Measurements from ENCODE around the gene RTTN.

Gene RTTN

DNA sequence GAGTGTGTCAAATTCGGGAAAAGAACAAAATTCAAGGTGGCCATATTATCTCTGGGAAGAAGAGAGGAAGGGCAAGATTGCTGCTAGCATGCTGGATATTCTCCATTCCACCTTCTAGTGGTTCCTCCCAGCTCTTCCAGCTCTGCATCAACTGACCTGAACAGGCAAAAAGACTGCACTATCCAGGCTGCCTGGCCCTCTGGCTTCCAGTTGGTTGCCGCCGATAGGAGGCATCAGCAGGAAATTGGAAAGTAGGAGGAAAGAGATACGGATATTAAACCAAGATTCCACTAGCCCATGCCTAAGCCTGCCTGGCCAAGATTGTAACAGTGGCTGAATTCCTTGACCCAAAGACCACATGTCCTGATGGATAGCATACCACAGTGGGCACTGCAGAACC, 1.7 kb upstream of the RTTN start:
- no peak for DNase-seq (ENCODE audit: low spot score)

DNA sequence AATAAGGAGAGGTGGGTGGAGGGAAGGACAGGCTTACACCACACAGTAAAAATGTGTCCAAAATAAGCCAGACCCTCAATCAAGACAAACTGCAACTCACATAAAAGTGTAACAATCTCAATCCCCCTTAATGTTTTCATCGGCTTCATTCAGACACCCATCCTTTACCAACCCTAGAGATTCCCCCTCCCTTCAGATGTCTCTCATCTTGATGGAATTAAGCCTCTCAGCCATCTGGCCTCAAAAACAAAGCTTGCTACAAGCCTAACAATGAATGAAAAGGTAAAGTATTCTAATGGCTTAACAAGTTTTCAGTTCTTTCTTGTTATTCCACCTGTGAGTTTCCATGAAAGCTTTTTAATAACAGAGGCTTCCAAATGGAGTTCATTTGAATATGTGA, 5.2 kb downstream of the RTTN start:
- no peak for DNase-seq (ENCODE audit: low spot score)

DNA sequence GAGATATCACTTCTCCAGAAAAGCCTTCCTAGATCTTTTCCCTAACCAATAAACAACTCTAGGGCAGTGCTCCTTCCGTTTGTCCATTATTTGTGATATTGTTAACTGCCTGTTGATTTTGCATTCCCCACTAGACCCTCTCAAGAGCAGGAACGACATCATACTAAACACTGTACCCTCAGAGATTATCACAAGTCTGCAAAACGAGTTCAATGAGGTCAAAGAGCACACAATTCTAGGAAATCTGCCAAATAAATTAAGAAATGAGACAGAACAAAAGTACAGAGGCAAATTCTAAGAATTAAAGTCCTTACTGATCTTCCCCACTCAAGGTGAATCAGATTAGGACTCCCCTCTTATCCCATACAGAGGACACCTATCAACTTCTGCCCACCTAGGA, 7.6 kb downstream of the RTTN start:
- no peak for DNase-seq (ENCODE audit: low spot score)

DNA sequence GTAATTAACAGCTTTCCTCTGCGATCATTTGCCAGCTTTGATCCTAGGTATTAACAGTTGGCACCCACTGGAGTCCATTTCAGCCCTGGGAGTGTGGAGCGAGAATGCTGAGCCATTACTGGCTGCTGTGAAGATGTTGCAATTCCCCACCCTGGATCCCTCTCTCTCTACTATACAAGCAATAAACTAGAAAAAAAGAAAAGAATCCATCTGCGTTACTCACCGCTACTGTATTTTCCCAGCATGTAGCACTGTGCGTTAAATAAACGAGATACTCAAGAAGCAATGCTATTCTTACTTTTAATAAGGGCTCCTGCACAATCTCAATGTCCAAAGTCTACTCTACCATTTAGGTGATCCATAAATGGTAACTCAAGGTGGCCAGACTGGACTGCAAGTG, 8.5 kb downstream of the RTTN start:
- no peak for DNase-seq (ENCODE audit: low spot score)

DNA sequence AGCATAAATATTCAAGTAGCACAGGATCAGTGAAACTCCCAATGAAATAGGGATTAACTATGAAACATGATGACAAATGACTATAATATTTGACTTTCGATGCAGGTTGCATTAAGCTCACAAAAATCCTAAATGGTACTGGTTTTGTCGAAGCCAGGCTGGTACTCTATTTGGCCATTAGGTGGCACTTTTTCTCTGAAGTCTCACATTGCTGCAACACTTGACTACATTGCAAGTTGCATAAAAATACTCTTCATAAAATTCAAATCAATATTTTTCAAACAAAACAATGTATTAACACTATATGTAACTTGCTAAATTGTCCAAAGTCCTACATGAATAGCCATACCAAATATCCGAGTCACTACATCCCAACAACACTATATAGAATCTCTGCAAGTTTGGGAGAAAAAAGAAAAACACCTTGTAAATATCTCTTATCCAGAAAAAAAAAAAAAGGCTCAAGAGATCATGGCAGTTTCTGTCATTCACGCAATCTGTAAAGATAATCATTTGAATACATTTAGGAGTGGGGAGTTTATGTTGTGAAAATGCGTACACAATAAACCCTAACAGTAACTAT, 9.5 kb downstream of the RTTN start:
- DNase-seq (ENCODE audit: low spot score) = peak; percentile 65

DNA sequence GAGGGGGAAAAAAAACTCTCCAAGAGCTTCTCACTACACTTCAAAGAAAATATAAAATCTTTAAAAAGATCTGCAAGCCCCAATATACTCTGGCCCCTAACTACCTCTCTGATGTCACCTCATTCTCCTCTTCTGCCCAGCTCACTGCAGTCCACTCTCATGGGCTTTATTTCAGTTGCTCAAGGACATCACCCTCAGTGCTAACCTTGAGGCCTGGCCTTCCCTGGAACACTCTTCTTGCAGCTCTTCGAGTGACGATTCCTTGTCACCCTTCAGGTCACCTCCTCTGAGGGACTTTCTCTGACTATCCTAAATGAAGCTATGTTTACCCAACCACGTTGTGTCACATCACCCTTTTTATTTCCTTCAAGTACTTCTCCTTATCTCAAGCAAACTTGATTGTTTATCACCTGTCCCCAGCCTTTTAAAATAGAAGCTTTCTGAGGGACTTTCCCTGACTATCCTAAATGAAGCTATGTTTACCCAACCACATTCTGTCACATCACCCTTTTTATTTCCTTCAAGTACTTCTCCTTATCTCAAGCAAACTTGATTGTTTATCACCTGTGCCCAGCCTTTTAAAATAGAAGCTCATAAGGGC, 10.4 kb downstream of the RTTN start:
- no peak for DNase-seq (ENCODE audit: low spot score)

DNA sequence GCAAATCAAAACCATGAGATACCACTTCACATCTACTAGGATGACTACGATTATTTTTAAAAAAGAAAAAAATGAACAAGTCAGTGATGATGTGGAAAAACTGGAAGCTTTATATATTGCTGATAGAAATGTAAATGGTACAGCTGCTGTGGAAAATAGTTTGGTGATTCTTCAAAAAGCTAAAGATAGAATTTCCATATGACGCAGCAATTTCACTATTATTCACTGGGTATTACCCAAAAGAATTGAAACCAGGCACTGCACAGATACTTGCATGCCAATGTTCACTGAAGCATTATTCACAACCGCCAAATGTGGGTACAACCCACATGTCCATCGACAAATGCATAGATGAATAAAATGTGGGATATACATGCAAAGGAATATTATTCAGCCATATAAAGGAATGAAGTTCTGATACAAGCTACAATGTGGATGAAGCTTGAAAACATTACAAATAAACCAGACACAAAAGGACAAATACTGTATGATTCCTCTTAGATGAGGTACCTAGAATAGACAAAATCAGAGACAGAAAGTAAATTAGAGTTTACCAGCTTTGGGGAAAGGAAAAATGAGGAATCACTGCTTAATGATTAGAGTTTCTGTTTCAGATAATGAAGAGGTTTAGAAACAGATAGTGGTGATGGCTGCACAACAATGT, 11.1 kb downstream of the RTTN start:
- no peak for DNase-seq (ENCODE audit: low spot score)

DNA sequence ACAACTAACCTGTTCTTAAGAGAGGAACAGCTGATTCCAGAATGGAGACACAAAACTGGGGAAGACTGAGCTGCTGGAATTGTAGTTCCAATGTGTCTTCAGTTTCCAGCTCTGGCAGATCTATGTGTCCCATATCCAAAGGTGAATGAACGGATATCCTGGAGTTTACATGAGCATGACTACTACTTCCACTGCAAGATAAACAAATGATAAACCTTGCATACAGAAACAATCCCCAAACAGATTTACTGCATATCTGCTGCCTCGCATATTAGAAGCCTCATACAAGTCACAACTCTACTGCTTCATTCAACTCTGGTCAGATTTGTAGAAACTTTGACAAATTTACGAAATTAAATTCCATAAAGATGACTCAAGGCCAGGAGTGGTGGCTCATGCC, 15.0 kb downstream of the RTTN start:
- no peak for DNase-seq (ENCODE audit: low spot score)

DNA sequence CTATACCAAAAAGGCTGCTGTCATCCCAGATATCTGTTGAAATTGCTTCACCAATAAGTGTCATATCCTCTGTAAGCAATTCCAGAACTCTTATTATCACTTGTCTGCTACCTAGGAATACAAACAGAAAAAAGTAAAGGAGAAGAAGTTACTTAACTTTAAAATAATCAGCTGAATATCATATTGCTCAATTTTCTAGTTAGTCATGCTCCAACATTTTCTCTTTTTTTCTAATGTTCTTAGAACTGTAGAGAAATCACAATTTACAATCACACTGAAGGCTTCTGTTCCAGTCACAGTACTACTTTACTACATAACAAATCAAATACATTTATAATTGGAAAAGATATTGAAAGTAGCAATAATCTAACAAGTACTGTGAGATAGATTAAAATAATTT, 17.4 kb downstream of the RTTN start:
- DNase-seq (ENCODE audit: low spot score) = no peak

DNA sequence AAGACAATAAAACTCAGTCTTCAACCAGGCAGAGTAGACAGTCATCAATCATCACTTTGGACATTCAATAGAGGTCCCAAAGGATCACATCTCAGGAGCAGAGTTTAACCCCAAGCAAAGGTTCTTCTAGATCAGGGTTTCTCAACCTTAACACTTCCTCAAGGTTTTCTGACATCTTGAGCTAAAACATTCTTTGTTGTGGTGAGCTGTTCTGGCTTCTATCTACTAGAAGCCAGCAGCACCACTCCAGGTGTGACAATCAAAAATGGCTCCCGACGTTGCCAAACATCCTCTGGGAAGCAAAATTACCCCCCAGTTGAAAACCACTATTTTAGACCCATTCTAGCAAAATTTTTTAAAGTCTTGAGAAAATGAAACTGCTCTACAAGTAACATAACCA, 22.0 kb downstream of the RTTN start:
- DNase-seq (ENCODE audit: low spot score) = no peak

DNA sequence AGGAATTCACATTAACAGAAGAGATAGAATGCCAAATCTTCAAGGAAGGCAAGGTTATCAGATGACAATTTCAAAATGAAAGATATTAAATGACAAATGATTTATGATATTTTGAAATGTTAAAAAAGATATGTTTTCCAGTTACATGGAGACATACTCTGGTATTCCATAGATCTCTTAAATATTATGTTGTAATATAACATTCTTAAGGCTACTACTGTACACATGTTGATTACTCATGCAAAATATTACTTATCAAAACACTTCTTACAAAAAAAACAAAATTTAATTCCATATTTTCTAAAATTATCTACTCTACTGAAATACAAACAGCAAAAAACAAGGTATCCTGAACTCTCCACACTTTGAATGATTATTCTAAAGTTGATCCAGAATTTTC, 22.9 kb downstream of the RTTN start:
- no peak for DNase-seq (ENCODE audit: low spot score)

DNA sequence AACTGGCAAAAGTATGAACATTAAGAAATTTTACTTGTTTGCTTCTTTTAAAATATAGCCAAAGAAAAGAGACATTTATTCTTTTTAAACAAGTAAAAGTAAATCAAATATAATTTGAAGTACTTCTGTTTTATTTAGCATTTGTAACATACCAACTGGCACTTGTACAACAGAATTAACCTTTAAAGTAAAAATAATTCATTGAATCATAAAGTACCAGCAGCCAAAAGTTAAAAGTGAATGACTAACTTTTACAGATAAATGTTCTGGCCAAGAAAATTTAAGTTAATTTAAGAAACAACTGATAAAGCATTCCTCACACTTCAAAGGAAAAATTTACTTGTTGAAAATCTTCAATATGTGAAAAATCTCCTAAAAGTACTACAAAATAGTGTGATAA, 23.8 kb downstream of the RTTN start:
- DNase-seq (ENCODE audit: low spot score) = no peak

DNA sequence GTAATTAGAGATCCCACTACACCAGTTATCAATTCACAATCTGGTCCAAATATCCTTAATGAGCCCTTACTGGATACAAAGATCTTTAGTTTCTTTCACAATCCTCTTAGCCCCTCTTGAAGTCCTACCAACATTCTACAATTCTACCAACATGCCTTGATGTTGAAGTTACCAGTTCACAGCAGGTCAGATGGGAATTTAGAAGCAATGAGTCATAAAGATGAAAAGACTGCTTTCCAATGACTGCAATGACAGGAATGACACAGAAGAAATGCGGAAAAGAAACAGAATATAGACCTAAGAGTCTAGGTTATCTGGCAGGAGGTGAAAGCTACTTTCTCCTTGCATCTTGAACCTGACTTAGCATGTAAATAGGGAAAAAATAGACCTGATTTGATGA, 24.5 kb downstream of the RTTN start:
- DNase-seq (ENCODE audit: low spot score) = no peak

DNA sequence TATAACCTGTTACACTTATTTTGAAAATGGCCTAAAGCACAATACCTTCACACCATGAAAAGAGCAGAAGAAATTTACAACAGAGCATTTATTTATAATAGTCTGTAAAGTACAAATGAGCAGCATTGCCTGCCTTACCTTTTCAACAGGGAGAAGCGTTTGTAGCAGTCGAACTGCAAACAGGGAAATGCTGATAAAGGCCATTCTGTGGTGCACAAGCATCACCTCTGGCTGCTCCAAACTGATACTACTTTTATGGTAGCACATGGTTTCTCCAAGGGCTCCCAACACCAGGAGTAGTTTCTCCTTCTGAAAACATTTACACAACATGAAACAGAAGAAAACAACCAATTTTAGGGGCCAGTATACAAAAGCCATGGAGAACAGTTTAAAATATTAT, 28.9 kb downstream of the RTTN start:
- DNase-seq (ENCODE audit: low spot score) = no peak

DNA sequence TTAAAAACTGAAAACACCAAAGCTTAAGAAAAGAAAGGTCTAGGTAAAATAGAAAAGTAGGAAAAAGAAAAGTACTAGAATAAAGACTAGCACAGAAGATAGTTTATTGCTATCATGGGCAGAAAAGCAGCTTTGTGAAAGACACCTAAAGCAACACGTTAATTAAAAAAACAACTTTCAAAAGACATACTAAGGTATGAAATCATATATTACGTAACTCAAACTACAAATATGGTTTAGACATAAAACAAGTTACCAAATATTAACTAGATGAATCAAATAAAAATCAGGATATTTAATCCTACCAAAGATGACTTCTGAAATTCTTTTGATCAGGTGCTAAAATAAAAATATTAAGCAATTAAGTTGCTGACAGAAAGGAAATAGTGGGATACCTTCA, 30.3 kb downstream of the RTTN start:
- no peak for DNase-seq (ENCODE audit: low spot score)

DNA sequence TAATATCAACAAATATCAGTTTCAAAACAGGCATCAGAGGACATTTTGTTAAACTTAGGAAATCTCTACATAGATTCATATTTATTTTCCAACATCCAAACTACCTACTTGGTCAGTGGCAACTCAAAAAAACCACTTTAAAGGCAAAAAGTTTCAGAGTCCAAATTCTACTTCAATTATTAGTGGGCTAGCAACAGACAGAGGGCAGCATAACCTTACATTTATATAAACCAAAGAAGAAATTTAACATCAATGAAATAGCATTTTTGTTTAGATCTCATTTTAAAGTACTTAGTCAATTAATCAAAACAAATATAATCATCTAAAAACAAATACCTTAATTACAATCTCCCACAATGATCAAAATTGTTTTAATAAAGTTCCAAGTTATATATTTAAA, 33.3 kb downstream of the RTTN start:
- DNase-seq (ENCODE audit: low spot score) = no peak

DNA sequence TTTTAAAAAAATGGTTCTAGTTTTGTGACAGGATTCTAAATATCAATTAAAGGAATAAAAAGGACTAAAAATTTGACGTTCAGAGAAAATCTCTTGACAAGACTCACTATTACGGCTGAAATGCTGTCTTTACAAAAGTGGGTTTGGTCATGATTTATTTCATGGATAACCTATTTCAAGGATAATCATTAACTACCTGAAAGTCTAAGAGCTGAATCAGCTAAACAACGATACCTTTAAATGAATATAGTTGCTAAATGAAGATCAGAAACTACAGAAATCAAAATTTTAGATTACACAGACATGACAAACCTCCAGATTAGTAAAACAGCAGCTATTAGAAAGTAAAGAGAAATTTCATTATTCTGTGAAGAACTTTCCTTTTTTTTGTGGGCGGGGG, 35.7 kb downstream of the RTTN start:
- no peak for DNase-seq (ENCODE audit: low spot score)

DNA sequence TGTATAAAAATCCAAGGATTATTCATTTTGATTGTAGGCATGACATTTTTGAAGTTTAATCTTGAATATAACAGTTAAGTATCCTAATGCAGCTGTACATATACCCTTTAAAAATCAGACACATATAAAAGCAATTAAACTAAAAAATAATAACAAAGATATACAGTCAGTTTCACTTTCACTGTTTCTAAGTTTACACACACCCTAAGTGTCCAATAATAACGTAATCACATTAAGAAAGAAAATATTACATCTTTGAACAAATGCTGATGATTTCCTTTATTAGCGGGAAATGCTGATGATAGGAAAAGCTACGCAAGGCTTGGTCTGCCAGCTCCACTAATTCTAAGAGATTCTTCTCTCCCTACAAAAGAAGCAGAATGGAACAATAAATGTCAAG, 38.8 kb downstream of the RTTN start:
- no peak for DNase-seq (ENCODE audit: low spot score)

DNA sequence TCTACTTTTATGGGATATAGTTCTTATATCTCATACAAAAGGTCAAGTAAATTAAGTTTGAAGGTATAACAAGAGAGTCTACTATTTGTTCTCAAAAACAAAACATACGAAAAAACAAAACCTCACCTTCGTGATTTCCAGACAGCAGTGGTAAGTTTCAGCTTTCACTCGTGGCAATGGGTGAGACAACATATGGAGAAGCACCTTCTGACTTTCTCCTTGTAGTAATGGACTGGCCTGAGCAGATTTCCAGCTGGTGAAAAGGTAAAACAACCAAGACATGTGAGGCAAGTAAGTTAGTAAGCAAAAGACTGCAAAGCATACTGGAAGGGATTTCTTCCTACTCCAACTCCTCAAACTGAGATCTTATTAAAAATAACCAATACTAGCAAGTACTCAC, 39.6 kb downstream of the RTTN start:
- no peak for DNase-seq (ENCODE audit: low spot score)

DNA sequence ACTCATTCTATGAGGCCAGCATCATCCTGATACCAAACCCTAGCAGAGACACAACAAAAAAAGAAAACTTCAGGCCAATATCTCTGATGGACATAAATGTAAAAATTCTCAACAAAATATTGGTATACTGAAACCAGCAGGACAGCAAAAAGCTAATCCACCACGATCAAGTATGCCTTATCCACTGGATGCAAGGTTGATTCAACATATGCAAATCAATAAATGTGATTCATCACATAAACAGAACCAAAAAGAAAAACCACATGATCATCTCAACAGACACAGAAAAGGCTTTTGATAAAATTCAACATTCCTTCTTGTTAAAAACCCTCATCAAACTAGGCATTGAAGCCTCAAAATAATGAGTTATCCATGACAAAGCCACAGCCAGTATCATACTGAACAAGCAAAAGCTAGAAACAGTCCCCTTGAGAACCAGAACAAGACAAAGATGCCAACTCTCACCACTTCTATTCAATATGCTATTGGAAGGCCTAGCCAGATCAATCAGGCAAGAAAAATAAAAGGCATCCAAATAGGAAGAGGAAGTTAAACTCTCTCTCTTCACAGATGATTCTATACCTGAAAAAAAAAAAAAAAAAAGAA, 45.3 kb downstream of the RTTN start:
- no peak for DNase-seq (ENCODE audit: low spot score)

DNA sequence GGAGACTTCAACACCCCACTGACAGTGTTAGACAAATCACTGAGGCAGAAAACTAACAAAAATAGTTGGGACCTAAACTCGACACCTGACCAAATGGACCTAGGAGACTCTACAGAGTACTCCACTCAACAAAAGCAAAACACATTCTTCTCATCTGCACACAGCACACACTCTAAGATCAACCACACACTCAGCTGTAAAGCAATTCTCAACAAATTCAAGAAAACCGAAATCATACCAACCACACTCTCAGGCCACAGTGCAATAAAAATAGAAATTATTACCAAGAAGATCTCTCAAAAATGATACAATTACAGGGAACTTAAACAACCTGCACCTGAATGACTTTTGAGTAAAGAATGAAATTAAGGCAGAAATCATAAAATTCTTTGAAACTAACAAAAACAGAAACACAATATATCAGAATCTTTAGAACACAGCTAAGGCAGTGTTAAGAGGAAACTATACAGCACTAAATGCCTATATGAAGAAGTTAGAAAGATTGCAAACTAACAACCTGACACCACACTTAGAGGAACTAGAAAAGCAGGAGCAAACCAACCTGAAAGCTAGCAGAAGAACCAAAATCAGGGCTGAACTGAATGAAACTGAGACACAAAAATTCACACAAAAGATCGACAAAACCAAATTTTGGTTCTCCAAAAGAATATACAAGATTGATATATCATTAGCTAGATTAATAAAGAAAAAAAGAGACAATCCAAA, 46.3 kb downstream of the RTTN start:
- no peak for DNase-seq (ENCODE audit: low spot score)

DNA sequence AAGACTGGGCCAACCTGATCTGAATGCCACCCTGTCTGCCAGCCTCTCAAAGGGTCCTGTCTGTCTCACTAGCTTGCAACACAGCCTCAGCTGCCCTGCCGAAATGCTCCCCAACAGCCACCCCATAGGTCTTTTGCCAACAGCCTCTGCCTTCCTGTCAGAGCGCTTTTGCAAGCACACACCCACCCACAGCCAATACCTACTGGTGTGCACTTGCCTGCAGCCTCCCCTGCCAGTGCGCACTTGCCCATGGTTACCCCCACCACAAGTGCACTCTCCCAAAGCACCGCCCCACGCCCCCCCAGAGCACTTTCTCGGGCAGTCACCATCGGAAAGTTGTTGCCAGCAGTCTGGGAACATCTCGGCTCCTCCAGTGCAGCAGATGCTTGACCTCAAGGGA, 48.6 kb downstream of the RTTN start:
- no peak for DNase-seq (ENCODE audit: low spot score)

DNA sequence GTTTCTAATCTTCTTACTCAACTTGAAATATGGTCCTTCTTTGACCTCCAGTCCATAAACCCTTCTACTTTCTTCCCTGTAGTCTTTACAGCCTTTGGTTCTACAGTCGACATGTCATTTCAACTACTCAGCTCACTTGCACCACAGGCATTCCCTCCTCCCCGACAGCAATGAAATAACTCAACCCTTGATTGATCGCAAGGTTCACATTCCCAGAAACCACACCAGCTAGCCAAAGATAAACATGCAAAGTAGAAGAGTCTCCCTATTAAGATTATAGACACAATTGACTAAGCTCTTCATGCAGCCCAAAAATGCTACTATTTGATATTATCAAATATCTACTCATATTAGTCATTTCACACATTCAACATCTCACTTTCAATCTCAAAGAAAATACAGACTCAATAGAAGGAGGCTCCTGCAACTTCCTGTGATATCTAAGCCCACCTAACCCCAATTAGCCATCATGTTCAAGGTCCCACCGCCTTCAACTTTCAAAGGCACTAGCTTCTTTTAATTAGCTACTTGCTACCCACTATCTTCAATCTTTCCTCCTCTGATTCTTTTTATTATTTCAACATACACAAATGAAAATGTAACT, 50.8 kb downstream of the RTTN start:
- DNase-seq (ENCODE audit: low spot score) = no peak
